Endothelial cell of umbilical vein (primary cell): ENCODE data around the gene ZNF93. TPM values are rescaled to one million over a fixed set of nuclear protein-coding genes. Genes with fewer than 3 reads are reported as not detected.

ENCODE experiments used
- BruUV-seq: library from RNA; stranded (reverse); fragments of 400-500 nt; replicated peaks from 2 replicates; lab custom pipeline; 2021; lab: Mats Ljungman, UMichigan
- CTCF ChIA-PET: fragments of 300-600, 350-600 bp; sonication (Branson Sonifier 250); formaldehyde crosslinking; loops from one replicate; lab custom pipeline; 2021; ENCODE audit warnings: antibody characterized with exemption, inconsistent platforms; lab: Charles Lee
- POLR2A ChIA-PET: fragments of 300-600, 350-600 bp; sonication (Branson Sonifier 250); formaldehyde crosslinking; loops from one replicate; lab custom pipeline; 2021; ENCODE audit warnings: antibody characterized with exemption, inconsistent platforms; lab: Charles Lee
- DNase-seq: peaks from one replicate; pipeline ENCODE4 v3.0.0-alpha.2; 2011; ENCODE audit warnings: low read depth, low spot score
- FAIRE-seq: peaks from 2 replicates; lab custom pipeline; 2011; peaks lifted over from hg19 to GRCh38; lab: Jason Lieb, UNC
- H2AFZ ChIP-seq: 2 replicates; pipeline ENCODE4 v1.6.0; 2012; ENCODE audit warnings: low read depth, low read length, control low read depth, inconsistent platforms
- H3K27ac ChIP-seq: 2 replicates; pipeline ENCODE4 v1.5.1; 2011; ENCODE audit warnings: low read depth, mild to moderate bottlenecking, control low read depth, low read length, moderate library complexity; ENCODE audit not compliant: insufficient read depth
- H3K27me3 ChIP-seq, 2 experiments: 2 replicates each; pipeline versions ENCODE4 v1.6.0 to v1.6.1; 2011; ENCODE audit warnings: low read length in 2 of 2, mixed read lengths in 1 of 2; ENCODE audit not compliant: control insufficient read depth in 2 of 2, insufficient read depth in 2 of 2
- H3K36me3 ChIP-seq, 2 experiments: 2 replicates in 1 of 2; 3 replicates in 1 of 2; pipeline ENCODE4 v1.5.1; 2011; ENCODE audit warnings: low read length in 2 of 2, mild to moderate bottlenecking in 1 of 2, moderate library complexity in 1 of 2; ENCODE audit not compliant: control insufficient read depth in 2 of 2, insufficient read depth in 2 of 2; ENCODE audit errors: extremely low read depth in 1 of 2
- H3K4me1 ChIP-seq: 3 replicates; pipeline ENCODE4 v1.5.1; 2011; ENCODE audit warnings: mild to moderate bottlenecking, low read length; ENCODE audit not compliant: control insufficient read depth, insufficient read depth; ENCODE audit errors: extremely low read depth
- H3K4me2 ChIP-seq: 2 replicates; pipeline ENCODE4 v1.6.1; 2011; ENCODE audit warnings: low read length, control low read depth, mixed read lengths; ENCODE audit not compliant: insufficient read depth
- H3K4me3 ChIP-seq, 3 experiments: fragments of 200-600 bp in 1 of 3; sonication (generic), shearing (Covaris generic) in 1 of 3; replicated peaks in 1 of 3; 2 replicates each; pipeline ENCODE4 v1.5.1; 2011 to 2016; ENCODE audit warnings: control low read depth in 3 of 3, low read length in 3 of 3, mild to moderate bottlenecking in 2 of 3, inconsistent platforms in 1 of 3, low read depth in 1 of 3, moderate library complexity in 1 of 3; ENCODE audit not compliant: insufficient read depth in 1 of 3
- H3K79me2 ChIP-seq: 2 replicates; pipeline ENCODE4 v1.6.0; 2012; ENCODE audit warnings: low read length, inconsistent platforms; ENCODE audit not compliant: control insufficient read depth, insufficient read depth
- H3K9ac ChIP-seq: replicated peaks from 2 replicates; pipeline ENCODE3; 2011; ENCODE audit warnings: low read length, control low read depth; ENCODE audit not compliant: insufficient read depth; ENCODE audit errors: extremely low read depth
- H3K9me1 ChIP-seq: replicated peaks from 3 replicates; pipeline ENCODE4 v1.6.0; 2011; ENCODE audit warnings: mild to moderate bottlenecking, low read length; ENCODE audit not compliant: control insufficient read depth, insufficient read depth; ENCODE audit errors: extremely low read depth
- H3K9me3 ChIP-seq: replicated peaks from 2 replicates; pipeline ENCODE4 v1.5.1; 2012; ENCODE audit warnings: low read length, inconsistent platforms; ENCODE audit not compliant: control insufficient read depth, insufficient read depth
- H4K20me1 ChIP-seq: replicated peaks from 2 replicates; pipeline ENCODE3; 2011; ENCODE audit warnings: mild to moderate bottlenecking, low read length; ENCODE audit not compliant: control insufficient read depth, insufficient read depth; ENCODE audit errors: extremely low read depth
- EZH2 ChIP-seq: IDR thresholded peaks from 2 replicates; pipeline ENCODE4 v1.6.1; 2012; ENCODE audit warnings: borderline replicate concordance, low read depth, mild to moderate bottlenecking, moderate library complexity, low read length, inconsistent platforms; ENCODE audit not compliant: severe bottlenecking
- FOS ChIP-seq: IDR thresholded peaks from 2 replicates; pipeline ENCODE4 v1.6.1; 2011; ENCODE audit warnings: mild to moderate bottlenecking, low read length, moderate library complexity, borderline replicate concordance; ENCODE audit not compliant: insufficient read depth
- GATA2 ChIP-seq: IDR thresholded peaks from 2 replicates; pipeline ENCODE4 v1.7.0; 2011; ENCODE audit warnings: low read depth, mild to moderate bottlenecking, moderate library complexity, mixed read lengths, low read length; ENCODE audit not compliant: insufficient read length, insufficient read depth
- JUN ChIP-seq: IDR thresholded peaks from 2 replicates; pipeline ENCODE4 v1.6.1; 2011; ENCODE audit warnings: borderline replicate concordance, low read depth; ENCODE audit not compliant: insufficient read length, insufficient read depth
- MYC ChIP-seq: IDR thresholded peaks from one replicate; pipeline ENCODE4 v1.6.1; 2011; ENCODE audit warnings: mild to moderate bottlenecking, low read depth, low read length
- POLR2A ChIP-seq: IDR thresholded peaks from 2 replicates; pipeline ENCODE4 v1.6.1; 2012; ENCODE audit warnings: low read depth, mild to moderate bottlenecking, control low read depth, low read length
- POLR2AphosphoS5 ChIP-seq: IDR thresholded peaks from 2 replicates; pipeline ENCODE4 v1.6.1; 2012; ENCODE audit warnings: low read depth, mild to moderate bottlenecking, control low read depth, low read length, moderate library complexity; ENCODE audit not compliant: insufficient read depth
- dilution Hi-C: fragments of 300-500 bp; cut with MboI; formaldehyde crosslinking; loops from one replicate; pipeline ENCODE4 v1.15.0; 2019; ENCODE audit warnings: low sequenced_read_pairs; ENCODE audit not compliant: extremely low pct_ligation_motif_present
- intact Hi-C: fragments of 100-400 bp; cut with micrococcal nuclease; formaldehyde crosslinking; loops from one replicate; pipeline ENCODE4 v1.10.0; 2022
- polyA plus RNA-seq, 4 experiments: library from polyadenylated mRNA; depleted of rRNA in 3 of 4; stranded (reverse) in 3 of 4; unstranded in 1 of 4; fragments of >200 nt; gene quantifications; 2 replicates each; pipeline versions ENCODE4 v1.2.1 to v1.2.3, GENCODE V29; 2011 to 2012; ENCODE audit warnings: missing spikeins in 1 of 4
- total RNA-seq: library from RNA; stranded (reverse); gene quantifications from 2 replicates; pipeline ENCODE4 v1.2.3, GENCODE V29; 2021
- TF ChIP-seq, protein P1 (sequence below), 2 donors: IDR thresholded peaks; 1 replicate in 1 of 2; 2 replicates in 1 of 2; pipeline ENCODE4 v1.5.1; 2011; ENCODE audit warnings: low read length in 2 of 2, mild to moderate bottlenecking in 2 of 2, moderate library complexity in 2 of 2, control low read depth in 1 of 2, inconsistent platforms in 1 of 2, low read depth in 1 of 2; ENCODE audit not compliant: insufficient read depth in 1 of 2; ENCODE audit errors: extremely low read depth in 1 of 2
- TF ChIP-seq, protein P2 (sequence below): IDR thresholded peaks from 2 replicates; pipeline ENCODE4 v1.6.1; 2011; ENCODE audit not compliant: insufficient read depth, insufficient read length

Gene ZNF93
- total and polyA plus RNA-seq, 2 donors (not counting 3 experiments of a cell fraction or from before 2014, with no cell fraction given), result 8.1 to 9.9 TPM

DNA sequence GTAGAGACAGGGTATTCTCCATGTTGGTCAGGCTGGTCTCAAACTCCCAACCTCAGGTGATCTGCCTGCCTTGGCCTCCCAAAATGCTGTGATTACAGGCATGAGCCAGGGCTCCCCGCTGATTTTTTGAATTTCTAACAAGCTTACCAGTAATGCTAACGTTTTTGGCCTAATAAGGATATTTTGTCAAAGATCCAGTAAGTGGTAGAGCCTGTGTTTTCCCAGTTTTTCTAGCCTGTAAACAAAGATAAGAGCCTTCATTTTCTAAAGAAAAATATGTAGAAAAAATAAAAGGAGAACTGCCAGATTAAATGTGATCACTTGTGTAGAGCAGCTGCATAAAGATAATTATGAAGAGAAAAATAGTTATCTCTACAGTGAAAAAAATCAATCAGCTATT, 37.7 kb downstream of the ZNF93 start:
- Histone ChIP-seq H3K27ac (no peak overlapping the region), H3K9me1 (no peaks in the 10 kb centered on the region), H3K4me2 (no peak overlapping the region), H4K20me1 (no peaks in the 10 kb centered on the region), H3K4me3 (no peak overlapping the region), H2AFZ (no peak overlapping the region), H3K79me2 (no peaks in the 10 kb centered on the region), H3K36me3 (no peaks in the 10 kb centered on the region), H3K4me1 (no peaks in the 10 kb centered on the region), H3K27me3 (no peaks in the 10 kb centered on the region), H3K9ac (no peak overlapping the region), H3K9me3 (peaks cover 7% of the 10 kb centered on the region)
- dilution Hi-C loops, result no loop called here
- CTCF ChIA-PET, result no interaction called here
- no peak for TF ChIP-seq MYC
- no peak for TF ChIP-seq POLR2A
- no peak for TF ChIP-seq FOS
- no peak for TF ChIP-seq JUN
- TF ChIP-seq, protein P1, sequence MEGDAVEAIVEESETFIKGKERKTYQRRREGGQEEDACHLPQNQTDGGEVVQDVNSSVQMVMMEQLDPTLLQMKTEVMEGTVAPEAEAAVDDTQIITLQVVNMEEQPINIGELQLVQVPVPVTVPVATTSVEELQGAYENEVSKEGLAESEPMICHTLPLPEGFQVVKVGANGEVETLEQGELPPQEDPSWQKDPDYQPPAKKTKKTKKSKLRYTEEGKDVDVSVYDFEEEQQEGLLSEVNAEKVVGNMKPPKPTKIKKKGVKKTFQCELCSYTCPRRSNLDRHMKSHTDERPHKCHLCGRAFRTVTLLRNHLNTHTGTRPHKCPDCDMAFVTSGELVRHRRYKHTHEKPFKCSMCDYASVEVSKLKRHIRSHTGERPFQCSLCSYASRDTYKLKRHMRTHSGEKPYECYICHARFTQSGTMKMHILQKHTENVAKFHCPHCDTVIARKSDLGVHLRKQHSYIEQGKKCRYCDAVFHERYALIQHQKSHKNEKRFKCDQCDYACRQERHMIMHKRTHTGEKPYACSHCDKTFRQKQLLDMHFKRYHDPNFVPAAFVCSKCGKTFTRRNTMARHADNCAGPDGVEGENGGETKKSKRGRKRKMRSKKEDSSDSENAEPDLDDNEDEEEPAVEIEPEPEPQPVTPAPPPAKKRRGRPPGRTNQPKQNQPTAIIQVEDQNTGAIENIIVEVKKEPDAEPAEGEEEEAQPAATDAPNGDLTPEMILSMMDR (IDR thresholded peaks at IDR 0.05; ENCODE audit: extremely low read depth in 1 of 2, insufficient read depth in 1 of 2, low read depth in 1 of 2, low read length in 2 of 2), result no peak
- no peak for TF ChIP-seq GATA2
- TF ChIP-seq EZH2, result no peak
- no peak for TF ChIP-seq POLR2AphosphoS5
- TF ChIP-seq, protein P2, sequence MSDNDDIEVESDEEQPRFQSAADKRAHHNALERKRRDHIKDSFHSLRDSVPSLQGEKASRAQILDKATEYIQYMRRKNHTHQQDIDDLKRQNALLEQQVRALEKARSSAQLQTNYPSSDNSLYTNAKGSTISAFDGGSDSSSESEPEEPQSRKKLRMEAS, result no peak
- POLR2A ChIA-PET, result no interaction called here
- no peak for FAIRE-seq
- BruUV-seq, result no TSS peak
- DNase-seq, result no peak
- intact Hi-C loops, result no loop called here
